NCI-H2227 (cell line): ENCODE results near the gene KCNN3.
A peak's percentile ranks its signal among the peaks of the same experiment; 100 is the strongest.

Source experiments
- DNase-seq: peaks from one replicate; lab custom pipeline; 2025; ENCODE audit not compliant: unreplicated experiment; lab: John Stamatoyannopoulos, UW

Gene KCNN3

GRCh38 chr1:154819628-154820590, 50.2 kb downstream of the KCNN3 start:
- DNase-seq: peak; percentile 19

DNA sequence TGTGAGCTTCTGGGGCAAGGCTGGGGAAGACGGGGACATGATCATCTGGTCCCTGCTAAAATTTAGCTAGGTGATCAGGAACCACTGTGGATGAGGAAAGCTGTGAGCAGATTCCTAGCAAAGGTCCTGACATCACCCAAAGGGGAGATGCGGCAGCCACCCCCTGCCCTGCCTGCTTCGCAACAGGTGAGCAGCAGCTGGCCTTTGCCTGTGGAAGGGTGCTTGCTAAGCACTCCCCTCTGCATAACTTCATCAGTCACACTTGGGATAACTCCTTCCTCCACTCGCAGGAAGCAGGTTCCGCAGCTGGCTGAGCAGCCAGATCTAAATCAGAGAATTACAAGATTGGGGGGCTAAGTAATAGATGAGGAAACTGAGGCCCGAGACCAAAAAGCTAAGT, 51.2 kb downstream of the KCNN3 start:
- no peak for DNase-seq

- no peak for DNase-seq
Measured at GRCh38 chr1:154816937-154817336, 53.1 kb downstream of the KCNN3 start.

DNA sequence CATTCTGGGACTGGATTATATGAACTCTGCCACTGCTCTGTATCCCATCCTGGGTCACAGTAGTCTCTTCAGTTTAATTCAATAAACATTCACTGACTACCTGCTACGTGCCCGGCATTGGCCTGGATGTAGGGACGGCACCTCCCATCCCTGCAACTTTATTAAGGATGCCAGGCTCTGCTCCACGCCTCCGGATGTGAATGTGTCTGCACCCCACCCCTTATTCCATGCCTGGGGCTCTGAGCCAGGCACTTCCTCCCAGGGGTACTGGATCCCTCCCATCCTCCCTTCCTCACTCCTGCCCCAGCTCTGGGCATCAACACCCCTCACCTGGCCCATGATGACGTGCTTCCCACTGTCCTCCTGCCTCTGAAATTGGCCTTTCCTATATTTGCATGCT, 53.7 kb downstream of the KCNN3 start:
- no peak for DNase-seq

DNA sequence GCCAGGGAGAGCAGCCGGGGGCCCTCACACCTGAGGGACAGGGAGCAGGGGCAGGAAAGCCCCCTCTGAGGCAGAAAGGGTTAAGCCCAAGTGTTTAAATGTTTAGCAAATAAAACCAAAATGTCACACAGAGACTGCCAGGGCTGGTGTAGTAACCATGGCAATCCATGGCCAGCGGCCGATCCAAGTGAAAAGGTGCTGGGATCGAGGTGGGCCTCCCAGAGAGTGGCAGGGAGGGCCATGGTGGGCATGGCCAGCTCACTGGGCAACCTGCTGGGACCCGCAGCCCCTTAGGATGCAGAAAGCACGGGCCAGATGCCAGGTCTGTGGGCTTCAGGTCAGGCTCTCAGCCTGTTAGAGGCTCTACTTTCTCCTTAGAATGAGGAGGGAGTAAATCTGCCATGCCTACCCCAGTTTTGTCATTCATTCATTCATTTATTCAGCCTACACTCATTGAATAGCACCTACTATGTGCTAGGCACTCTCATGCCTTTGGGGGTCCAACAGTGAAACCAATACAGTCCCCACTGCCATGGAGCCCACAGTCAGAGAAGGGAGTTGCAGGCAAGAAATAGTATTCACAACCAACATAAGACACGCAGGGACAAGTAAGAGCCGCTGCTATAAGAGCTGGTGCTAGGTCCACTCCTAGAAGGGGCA, 56.1 kb downstream of the KCNN3 start:
- peak; percentile 38 for DNase-seq

DNA sequence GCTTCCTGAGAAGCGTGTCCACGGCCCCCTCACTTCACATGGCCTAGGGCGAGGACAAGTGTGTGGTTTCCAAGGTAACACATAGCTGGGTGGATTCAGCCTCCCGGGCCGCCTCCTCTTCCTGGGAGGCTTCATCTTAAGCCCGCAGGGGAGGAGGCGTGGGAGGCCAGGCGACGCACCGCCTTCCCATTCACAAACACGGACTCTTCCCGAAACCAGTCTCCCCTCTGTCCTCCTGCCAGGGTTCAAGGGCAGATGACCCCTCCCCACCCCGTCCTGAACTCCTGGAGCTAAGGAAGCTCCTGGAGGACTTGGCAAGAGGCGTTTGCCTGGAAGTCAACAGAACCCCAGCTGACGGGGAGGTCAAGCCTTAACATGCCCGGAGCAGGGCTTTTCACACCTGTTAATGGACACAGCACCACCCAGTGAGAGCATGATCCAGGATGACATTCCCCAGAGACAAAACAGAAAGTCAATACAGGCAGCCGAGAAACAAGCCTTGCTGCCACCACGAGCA, 56.7 kb downstream of the KCNN3 start:
- peak; percentile 55 for DNase-seq

- no peak for DNase-seq
Measured at GRCh38 chr1:154812877-154813276, 57.2 kb downstream of the KCNN3 start.

- DNase-seq: no peak
Measured at GRCh38 chr1:154810571-154810970, 59.5 kb downstream of the KCNN3 start.

- DNase-seq: no peak
Measured at GRCh38 chr1:154809436-154810413, 60.4 kb downstream of the KCNN3 start.

- no peak for DNase-seq
Measured at GRCh38 chr1:154808909-154809262, 61.2 kb downstream of the KCNN3 start.

- DNase-seq: no peak
Measured at GRCh38 chr1:154808261-154808908, 61.7 kb downstream of the KCNN3 start.

GRCh38 chr1:154807048-154807591, 63.0 kb downstream of the KCNN3 start:
- DNase-seq: no peak

DNA sequence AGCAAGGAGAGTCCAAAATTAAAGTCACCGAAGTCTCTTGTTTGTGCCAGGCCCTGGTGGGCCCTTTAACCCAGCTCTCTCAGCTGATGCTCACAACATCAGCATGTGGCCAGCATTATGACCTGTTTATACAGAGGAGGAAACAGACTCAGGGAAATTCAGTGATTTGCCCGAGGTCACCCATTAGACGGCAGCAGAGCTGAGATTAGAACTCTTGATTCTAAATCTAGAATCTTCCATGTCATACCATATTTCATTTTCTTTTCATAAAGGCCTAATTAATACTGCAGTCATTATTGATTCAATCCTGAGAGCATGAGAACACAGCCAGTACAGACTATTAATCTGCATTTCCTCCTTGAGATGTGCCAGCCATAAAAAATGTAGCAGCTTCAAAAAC, 63.7 kb downstream of the KCNN3 start:
- no peak for DNase-seq

- DNase-seq: no peak
Measured at GRCh38 chr1:154802982-154803920, 66.8 kb downstream of the KCNN3 start.

GRCh38 chr1:154802336-154802969, 67.6 kb downstream of the KCNN3 start:
- DNase-seq: no peak

GRCh38 chr1:154801234-154802011, 68.7 kb downstream of the KCNN3 start:
- DNase-seq: no peak

- DNase-seq: no peak
Measured at GRCh38 chr1:154799188-154799587, 70.9 kb downstream of the KCNN3 start.

DNA sequence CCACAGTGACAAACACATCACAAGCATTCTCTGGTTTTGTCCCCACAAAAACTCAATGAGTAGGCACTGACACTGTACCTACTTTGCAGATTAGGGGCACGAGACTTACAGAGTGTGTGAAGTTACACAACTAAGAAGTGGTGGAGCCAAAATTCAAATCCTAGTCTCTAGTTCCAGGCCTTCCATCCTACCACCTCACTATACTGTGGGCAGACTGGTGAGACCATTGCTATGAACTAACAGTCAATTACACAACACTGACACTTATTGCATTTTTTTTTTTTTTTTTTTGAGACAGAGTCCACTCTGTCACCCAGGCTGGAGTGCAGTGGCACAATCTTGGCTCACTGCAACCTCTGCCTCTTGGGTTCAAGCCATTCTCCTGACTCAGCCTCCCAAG, 71.4 kb downstream of the KCNN3 start:
- no peak for DNase-seq
